PFSK-1 (cell line): ENCODE data around the gene TRAK2.

Source experiments
- POLR2AphosphoS5 ChIP-seq: IDR thresholded peaks from 2 replicates; pipeline ENCODE4 v1.6.1; 2012; ENCODE audit warnings: low read depth, mild to moderate bottlenecking, control low read depth, low read length, moderate library complexity
- REST ChIP-seq, 2 experiments: IDR thresholded peaks; 2 replicates each; pipeline versions ENCODE4 v1.6.1 to v1.8.0; 2011 to 2012; ENCODE audit warnings: low read depth in 2 of 2, low read length in 2 of 2, control low read depth in 1 of 2, inconsistent platforms in 1 of 2, mild to moderate bottlenecking in 1 of 2, moderate library complexity in 1 of 2; ENCODE audit not compliant: insufficient read depth in 1 of 2

- TF ChIP-seq POLR2AphosphoS5: no peak
- no peak for TF ChIP-seq REST (IDR thresholded peaks at IDR 0.05; ENCODE audit: insufficient read depth in 1 of 2, low read depth in 2 of 2, low read length in 2 of 2)
Observed at GRCh38 chr2:201362396-201362795, 88.9 kb downstream of the TRAK2 start.
